Measurements from ENCODE around the gene ERBB4.

Gene ERBB4

GRCh38 chr2:211371465-211371864, 1167.1 kb downstream of the ERBB4 start:
- no peak for DNase-seq

GRCh38 chr2:211368467-211368866, 1170.1 kb downstream of the ERBB4 start:
- no peak for DNase-seq

- DNase-seq, result no peak
These were observed 1170.9 kb downstream of the ERBB4 start for GRCh38 chr2:211367711-211368110.

GRCh38 chr2:211367293-211367692, 1171.3 kb downstream of the ERBB4 start:
- DNase-seq, result no peak

GRCh38 chr2:211364911-211365310, 1173.7 kb downstream of the ERBB4 start:
- DNase-seq, result no peak

- no peak for DNase-seq
These were observed 1177.2 kb downstream of the ERBB4 start for GRCh38 chr2:211361383-211361782.

- no peak for DNase-seq
These were observed 1179.3 kb downstream of the ERBB4 start for GRCh38 chr2:211359347-211359746.

GRCh38 chr2:211358504-211358903, 1180.1 kb downstream of the ERBB4 start:
- no peak for DNase-seq

- no peak for DNase-seq
These were observed 1184.1 kb downstream of the ERBB4 start for GRCh38 chr2:211354481-211354880.

GRCh38 chr2:211351987-211352386, 1186.6 kb downstream of the ERBB4 start:
- no peak for DNase-seq

- DNase-seq, result no peak
These were observed 1189.6 kb downstream of the ERBB4 start for GRCh38 chr2:211349031-211349430.

- no peak for DNase-seq
These were observed 1191.3 kb downstream of the ERBB4 start for GRCh38 chr2:211347328-211347727.

GRCh38 chr2:211344289-211344688, 1194.3 kb downstream of the ERBB4 start:
- no peak for DNase-seq

GRCh38 chr2:211333377-211333776, 1205.2 kb downstream of the ERBB4 start:
- no peak for DNase-seq

- no peak for DNase-seq
These were observed 1206.9 kb downstream of the ERBB4 start for GRCh38 chr2:211331736-211332135.

- DNase-seq, result no peak
These were observed 1208.7 kb downstream of the ERBB4 start for GRCh38 chr2:211329882-211330281.

GRCh38 chr2:211329421-211329820, 1209.2 kb downstream of the ERBB4 start:
- no peak for DNase-seq

- no peak for DNase-seq
These were observed 1210.5 kb downstream of the ERBB4 start for GRCh38 chr2:211328126-211328525.

Data from NCI-H2107 (cell line).